ENCODE measurements around the gene ZNF622.

Gene ZNF622

DNA sequence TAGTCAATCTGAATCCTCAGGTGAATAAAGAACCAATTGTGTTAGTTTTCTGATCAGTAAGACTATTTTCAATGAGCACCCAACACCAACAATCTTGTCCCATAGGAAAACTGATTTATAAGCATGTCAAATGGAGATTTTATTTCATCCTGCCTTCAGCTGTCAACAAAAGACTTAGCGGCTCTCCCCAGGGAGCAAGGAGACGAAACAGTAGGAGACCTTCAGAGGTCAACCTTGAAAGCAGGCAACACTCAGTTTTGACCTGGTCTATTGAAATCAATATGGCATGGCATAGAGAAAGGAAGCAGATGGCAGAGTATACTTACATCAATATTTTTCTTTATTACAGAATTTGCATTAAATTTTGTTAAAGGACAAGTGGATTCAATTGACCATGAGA lies 34.1 kb downstream of the ZNF622 start:
- no peak for DNase-seq (ENCODE audit: low read depth, low spot score)

- DNase-seq (ENCODE audit: low read depth, low spot score): no peak
Observed at GRCh38 chr5:16430349-16431089, 35.1 kb downstream of the ZNF622 start.

- DNase-seq (ENCODE audit: low read depth, low spot score): no peak
Observed at GRCh38 chr5:16428359-16428758, 37.2 kb downstream of the ZNF622 start.

- DNase-seq (ENCODE audit: low read depth, low spot score): no peak
Observed at GRCh38 chr5:16427587-16427986, 38.0 kb downstream of the ZNF622 start.

DNA sequence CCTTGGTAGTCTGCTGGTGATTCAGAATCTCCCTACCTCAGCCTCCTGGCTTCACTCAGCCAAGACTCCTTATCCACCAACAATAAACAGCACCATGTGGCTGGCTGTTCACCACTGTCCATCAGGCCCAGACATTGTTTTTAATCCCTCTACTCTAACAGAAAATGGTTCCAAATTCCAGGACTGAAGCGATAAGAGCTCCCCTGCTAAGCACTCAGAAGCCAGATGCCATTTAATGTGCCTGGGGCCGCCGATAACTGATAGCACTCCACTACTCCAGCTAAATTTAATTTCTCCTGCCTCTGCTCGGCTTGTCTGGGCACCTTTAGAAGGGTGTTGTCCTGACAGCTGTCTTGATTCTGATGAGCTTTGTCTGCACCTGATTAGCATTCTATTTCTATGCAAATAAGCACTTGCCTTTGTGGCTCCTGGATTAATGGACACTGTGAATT lies 47.1 kb downstream of the ZNF622 start:
- peak; percentile 15 for DNase-seq (ENCODE audit: low read depth, low spot score)

DNA sequence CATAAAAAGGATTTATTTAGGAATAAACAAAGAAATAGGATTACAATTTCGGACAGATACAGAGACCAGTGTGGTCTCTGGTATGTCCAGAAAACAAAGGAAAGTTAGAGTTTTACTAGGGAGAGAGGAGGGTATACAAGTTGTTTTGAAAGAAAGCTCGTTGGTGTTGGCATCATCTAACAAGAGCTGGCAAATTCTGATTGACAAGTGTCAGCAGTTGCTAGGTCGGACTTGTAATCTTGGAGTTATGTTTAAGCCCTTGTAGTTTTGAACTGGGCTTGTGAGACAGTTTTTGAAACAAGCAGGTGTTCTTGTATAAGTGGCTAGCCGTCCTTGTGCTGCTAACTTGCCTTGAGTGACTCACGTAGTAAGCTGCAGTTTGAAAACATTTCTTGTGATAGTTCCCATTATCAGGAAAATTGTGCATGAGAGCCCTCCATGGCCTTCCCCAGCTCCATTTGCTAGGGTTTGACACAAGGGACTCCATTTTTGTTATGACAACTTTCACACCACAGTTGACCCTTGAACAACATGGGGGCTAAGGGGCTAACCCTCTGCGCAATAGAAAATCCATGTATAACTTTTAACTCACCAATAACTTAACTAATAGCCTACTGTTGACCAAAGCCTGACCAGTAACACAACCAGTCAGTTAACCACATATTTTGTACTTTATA lies 48.1 kb downstream of the ZNF622 start:
- DNase-seq (ENCODE audit: low read depth, low spot score): no peak

- DNase-seq (ENCODE audit: low read depth, low spot score): no peak
Observed at GRCh38 chr5:16414861-16415260, 50.7 kb downstream of the ZNF622 start.

DNA sequence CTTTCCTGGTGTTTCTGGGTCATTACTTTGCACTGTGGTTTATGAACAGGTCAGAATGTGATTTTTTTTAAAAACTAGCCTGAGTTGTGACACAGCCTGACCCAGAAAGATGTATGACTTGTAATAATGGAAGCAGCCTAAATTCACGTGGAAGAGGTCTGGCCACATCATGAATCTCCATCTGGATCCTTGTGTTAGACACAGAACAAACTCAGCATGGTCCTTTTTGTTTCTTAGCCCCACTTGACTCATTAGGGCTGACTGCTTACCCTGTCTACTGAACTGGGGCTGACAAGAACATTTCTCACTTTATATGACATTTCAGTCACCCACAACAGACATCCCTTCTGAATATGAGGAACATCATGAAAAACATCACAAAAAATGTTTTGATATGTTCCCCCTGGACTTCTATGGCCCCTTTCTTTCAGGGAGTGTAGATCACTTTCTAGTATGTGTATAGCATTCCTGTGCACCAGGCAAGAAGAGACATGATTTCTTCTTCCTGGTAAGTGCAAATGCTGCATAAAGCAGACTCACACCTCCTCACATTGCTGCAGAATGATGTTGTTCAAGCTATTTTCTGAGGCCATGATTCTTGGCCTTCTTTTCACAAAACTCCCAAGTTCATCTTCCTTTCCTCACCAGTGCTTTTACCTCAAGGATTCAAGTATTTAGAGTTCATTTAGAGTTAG lies 52.3 kb downstream of the ZNF622 start:
- no peak for DNase-seq (ENCODE audit: low read depth, low spot score)

GRCh38 chr5:16412556-16412955 lies 53.0 kb downstream of the ZNF622 start:
- DNase-seq (ENCODE audit: low read depth, low spot score): no peak

DNA sequence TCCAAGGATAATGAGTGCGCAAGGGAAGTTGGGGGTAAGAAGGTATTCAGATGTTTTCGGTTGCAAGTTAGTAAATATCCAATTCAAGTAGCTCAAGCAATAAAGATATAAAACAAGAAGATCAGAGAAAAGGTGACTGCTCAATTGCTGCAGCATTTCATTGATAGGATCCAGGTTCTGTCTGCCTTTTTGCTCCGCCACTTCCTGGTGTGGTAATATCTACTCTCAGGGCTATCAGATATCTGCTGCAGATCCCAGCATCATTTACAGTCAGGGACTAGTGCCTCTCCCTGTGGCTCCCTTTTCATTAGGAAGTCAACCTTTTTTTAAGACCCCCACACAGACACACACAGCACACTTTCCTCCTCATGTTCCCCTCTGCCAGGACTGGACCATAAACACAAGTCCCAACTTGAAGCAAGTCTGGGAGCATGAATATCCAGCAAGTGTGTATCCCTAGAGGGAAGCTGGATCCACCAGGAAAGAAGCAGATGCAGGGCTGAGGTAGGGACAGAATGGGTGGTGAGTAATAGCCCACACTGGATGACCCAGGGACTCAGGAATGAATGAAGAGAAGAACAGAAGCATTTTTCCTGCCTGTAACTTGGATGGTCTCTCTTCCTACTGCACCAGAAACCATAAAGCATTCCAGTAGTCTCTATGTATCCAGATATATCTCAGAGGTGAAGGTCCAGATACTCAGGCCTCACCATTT lies 53.7 kb downstream of the ZNF622 start:
- peak; percentile 21 for DNase-seq (ENCODE audit: low read depth, low spot score)

GRCh38 chr5:16411235-16411634 lies 54.4 kb downstream of the ZNF622 start:
- peak; percentile 25 for DNase-seq (ENCODE audit: low read depth, low spot score)

GRCh38 chr5:16410338-16410737 lies 55.3 kb downstream of the ZNF622 start:
- DNase-seq (ENCODE audit: low read depth, low spot score): no peak

DNA sequence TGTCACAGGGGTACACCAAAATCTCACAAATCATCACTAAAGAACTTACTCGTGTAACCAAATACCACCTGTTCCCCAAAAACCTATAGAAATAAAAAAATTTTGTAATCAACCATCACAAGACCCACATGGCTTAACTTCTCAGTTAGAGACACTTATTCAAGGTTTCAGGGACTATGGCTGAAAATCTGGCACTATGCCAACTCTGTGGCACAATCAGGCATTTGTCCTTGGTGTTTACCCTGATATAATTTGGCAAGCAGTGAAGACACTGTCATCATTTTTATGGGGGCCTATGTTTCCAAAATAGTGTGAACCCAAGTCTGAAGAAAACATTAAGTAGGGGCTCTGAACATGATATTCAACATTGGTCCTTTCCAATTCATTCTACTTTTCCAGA lies 59.0 kb downstream of the ZNF622 start:
- DNase-seq (ENCODE audit: low read depth, low spot score): no peak

- DNase-seq (ENCODE audit: low read depth, low spot score): no peak
Observed at GRCh38 chr5:16406023-16406422, 59.6 kb downstream of the ZNF622 start.

Measured in astrocyte of the hippocampus (primary cell).